Measurements from ENCODE around the gene CERS1.

The CERS1 gene

GRCh38 chr19:18832306-18833140, 63.4 kb downstream of the CERS1 start:
- peak; percentile 76 for DNase-seq

- DNase-seq: peak; percentile 95
These were observed 64.2 kb downstream of the CERS1 start, which contains the start of gene UPF1 for GRCh38 chr19:18831524-18832305. UPF1 (plus strand) TSS chr19:18831959; CDS start chr19:18832210, 251 bp downstream.

- no peak for DNase-seq
These were observed 65.5 kb downstream of the CERS1 start for GRCh38 chr19:18830488-18830887.

GRCh38 chr19:18828786-18829185, 67.2 kb downstream of the CERS1 start:
- DNase-seq: no peak
